WERI-Rb-1 (cell line): ENCODE measurements around the gene CMSS1.
A peak's percentile ranks its signal among the peaks of the same experiment; 100 is the strongest.

Experiments
- DNase-seq: peaks from one replicate; pipeline ENCODE4 v3.0.0-alpha.2; 2020
- H3K27ac ChIP-seq: fragments of 250-450 bp; sonication (Bioruptor Pico); 2 replicates; pipeline ENCODE4 v1.5.1; 2020; ENCODE audit warnings: mild to moderate bottlenecking, moderate library complexity
- H3K27me3 ChIP-seq: fragments of 250-450 bp; sonication (Bioruptor Pico); 2 replicates; pipeline ENCODE4 v1.5.1; 2021; ENCODE audit warnings: mild to moderate bottlenecking, low read depth, moderate library complexity; ENCODE audit not compliant: insufficient read depth, severe bottlenecking
- H3K36me3 ChIP-seq: fragments of 250-450 bp; sonication (Bioruptor Pico); 2 replicates; pipeline ENCODE4 v1.5.1; 2020; ENCODE audit warnings: mild to moderate bottlenecking, moderate library complexity
- H3K4me3 ChIP-seq: 2 replicates; pipeline ENCODE4 v1.5.1; 2011; ENCODE audit warnings: low read depth, mild to moderate bottlenecking, control low read depth, low read length
- H3K9me3 ChIP-seq: fragments of 250-450 bp; sonication (Bioruptor Pico); 2 replicates; pipeline ENCODE4 v1.5.1; 2021; ENCODE audit warnings: mild to moderate bottlenecking, moderate library complexity; ENCODE audit not compliant: severe bottlenecking
- CTCF ChIP-seq: IDR thresholded peaks from 2 replicates; pipeline ENCODE4 v1.5.1; 2011; ENCODE audit warnings: low read depth, mild to moderate bottlenecking, control low read depth, inconsistent platforms, low read length

Gene CMSS1

GRCh38 chr3:99781761-99782160 lies 35.9 kb upstream of the CMSS1 start:
- no peak overlapping the region for H3K27ac ChIP-seq
- no peak for TF ChIP-seq CTCF
- H3K36me3 ChIP-seq, result no peaks in the 10 kb centered on the region
- DNase-seq, result no peak
- no peak overlapping the region for H3K4me3 ChIP-seq
- H3K27me3 ChIP-seq, result no peaks in the 10 kb centered on the region
- H3K9me3 ChIP-seq, result no peaks in the 10 kb centered on the region

GRCh38 chr3:99783011-99783573 lies 34.6 kb upstream of the CMSS1 start:
- no peak overlapping the region for H3K27ac ChIP-seq
- no peak overlapping the region for H3K4me3 ChIP-seq
- DNase-seq, result no peak
- no peaks in the 10 kb centered on the region for H3K9me3 ChIP-seq
- no peaks in the 10 kb centered on the region for H3K36me3 ChIP-seq
- no peaks in the 10 kb centered on the region for H3K27me3 ChIP-seq
- TF ChIP-seq CTCF, result no peak

GRCh38 chr3:99789011-99789721 lies 28.5 kb upstream of the CMSS1 start:
- H3K9me3 ChIP-seq, result no peaks in the 10 kb centered on the region
- H3K4me3 ChIP-seq, result no peak overlapping the region
- H3K27me3 ChIP-seq, result no peaks in the 10 kb centered on the region
- no peak overlapping the region for H3K27ac ChIP-seq
- TF ChIP-seq CTCF, result peak; percentile 78
- peak; percentile 50 for DNase-seq
- H3K36me3 ChIP-seq, result no peaks in the 10 kb centered on the region

- Histone ChIP-seq H3K36me3 (no peaks in the 10 kb centered on the region), H3K27me3 (no peaks in the 10 kb centered on the region), H3K27ac (no peak overlapping the region), H3K4me3 (no peak overlapping the region), H3K9me3 (no peaks in the 10 kb centered on the region)
- no peak for TF ChIP-seq CTCF
- DNase-seq, result no peak
These were observed 23.2 kb upstream of the CMSS1 start for GRCh38 chr3:99794485-99794884.

- no peak for TF ChIP-seq CTCF
- no peaks in the 10 kb centered on the region for H3K27me3 ChIP-seq
- no peak overlapping the region for H3K4me3 ChIP-seq
- DNase-seq, result no peak
- H3K27ac ChIP-seq, result no peak overlapping the region
- no peaks in the 10 kb centered on the region for H3K9me3 ChIP-seq
- no peaks in the 10 kb centered on the region for H3K36me3 ChIP-seq
These were observed 22.1 kb upstream of the CMSS1 start for GRCh38 chr3:99795573-99795972.

- no peak overlapping the region for H3K27ac ChIP-seq
- no peaks in the 10 kb centered on the region for H3K9me3 ChIP-seq
- TF ChIP-seq CTCF, result no peak
- no peaks in the 10 kb centered on the region for H3K27me3 ChIP-seq
- no peak for DNase-seq
- H3K36me3 ChIP-seq, result no peaks in the 10 kb centered on the region
- no peak overlapping the region for H3K4me3 ChIP-seq
These were observed 18.2 kb upstream of the CMSS1 start for GRCh38 chr3:99799422-99799821.
